Astrocyte (in vitro differentiated cells and primary cell): ENCODE measurements around the gene MREG. TPM values are rescaled to one million over a fixed set of nuclear protein-coding genes. Genes with fewer than 3 reads are reported as not detected.

ENCODE experiments used
- DNase-seq: peaks from one replicate; pipeline ENCODE4 v3.0.0-alpha.2; 2010; ENCODE audit warnings: low read depth
- FAIRE-seq: peaks from 2 replicates; lab custom pipeline; 2011; peaks lifted over from hg19 to GRCh38; lab: Jason Lieb, UNC
- H2AFZ ChIP-seq: 2 replicates; pipeline ENCODE4 v1.6.0; 2012; ENCODE audit warnings: low read depth, low read length, inconsistent platforms
- H3K27ac ChIP-seq: 2 replicates; pipeline ENCODE4 v1.5.1; 2011; ENCODE audit warnings: low read depth, low read length, inconsistent platforms
- H3K27me3 ChIP-seq: 2 replicates; pipeline ENCODE4 v1.6.0; 2011; ENCODE audit warnings: low read length, inconsistent platforms; ENCODE audit not compliant: insufficient read depth
- H3K36me3 ChIP-seq: 2 replicates; pipeline ENCODE4 v1.5.1; 2011; ENCODE audit warnings: low read length, inconsistent platforms; ENCODE audit not compliant: insufficient read depth
- H3K4me1 ChIP-seq: 2 replicates; pipeline ENCODE4 v1.5.1; 2011; ENCODE audit warnings: low read length, inconsistent platforms; ENCODE audit not compliant: insufficient read depth
- H3K4me2 ChIP-seq: 2 replicates; pipeline ENCODE4 v1.6.0; 2012; ENCODE audit warnings: low read length, inconsistent platforms
- H3K4me3 ChIP-seq: 2 replicates; pipeline ENCODE4 v1.5.1; 2011; ENCODE audit warnings: low read depth, mild to moderate bottlenecking, low read length, inconsistent platforms; ENCODE audit not compliant: insufficient read depth
- H3K79me2 ChIP-seq: 2 replicates; pipeline ENCODE4 v1.6.0; 2012; ENCODE audit warnings: mild to moderate bottlenecking, low read length, inconsistent platforms; ENCODE audit not compliant: insufficient read depth
- H3K9ac ChIP-seq: 2 replicates; pipeline ENCODE4 v1.6.0; 2012; ENCODE audit warnings: mild to moderate bottlenecking, low read length, inconsistent platforms
- H3K9me3 ChIP-seq: 2 replicates; pipeline ENCODE4 v1.5.1; 2012; ENCODE audit warnings: low read depth, mild to moderate bottlenecking, low read length, inconsistent platforms; ENCODE audit not compliant: insufficient read depth
- H4K20me1 ChIP-seq: 2 replicates; pipeline ENCODE4 v1.6.0; 2012; ENCODE audit warnings: low read length, inconsistent platforms; ENCODE audit not compliant: insufficient read depth
- H3K27ac Mint-ChIP-seq: one replicate; pipeline ENCODE4 v1.8.0; 2021; ENCODE audit warnings: mild to moderate bottlenecking, mixed read lengths; ENCODE audit not compliant: unreplicated experiment
- H3K27me3 Mint-ChIP-seq: one replicate; pipeline ENCODE4 v1.8.0; 2021; ENCODE audit warnings: low read depth, mixed read lengths; ENCODE audit not compliant: unreplicated experiment
- H3K36me3 Mint-ChIP-seq: one replicate; pipeline ENCODE4 v1.8.0; 2021; ENCODE audit warnings: low read depth, mixed read lengths; ENCODE audit not compliant: unreplicated experiment
- H3K4me1 Mint-ChIP-seq: one replicate; pipeline ENCODE4 v1.8.0; 2021; ENCODE audit warnings: low read depth, mixed read lengths; ENCODE audit not compliant: unreplicated experiment
- H3K4me3 Mint-ChIP-seq: one replicate; pipeline ENCODE4 v1.8.0; 2021; ENCODE audit warnings: mild to moderate bottlenecking, moderate library complexity, mixed read lengths; ENCODE audit not compliant: unreplicated experiment
- H3K9me3 Mint-ChIP-seq: one replicate; pipeline ENCODE4 v1.8.0; 2021; ENCODE audit warnings: mild to moderate bottlenecking, mixed read lengths; ENCODE audit not compliant: unreplicated experiment
- CTCF ChIP-seq: IDR thresholded peaks from 2 replicates; pipeline ENCODE4 v1.5.1; 2011; ENCODE audit warnings: low read depth, mild to moderate bottlenecking, inconsistent platforms, low read length, moderate library complexity; ENCODE audit not compliant: insufficient read depth
- EZH2 ChIP-seq: IDR thresholded peaks from 2 replicates; pipeline ENCODE4 v1.6.1; 2012; ENCODE audit warnings: mild to moderate bottlenecking, low read length, inconsistent platforms; ENCODE audit not compliant: insufficient read depth
- total RNA-seq: library from RNA; stranded (reverse); gene quantifications from 2 replicates; pipeline ENCODE4 v1.2.1, GENCODE V29; 2021

MREG gene
- total RNA-seq, 1 donor from 2014 or later = 7.8 TPM

DNA sequence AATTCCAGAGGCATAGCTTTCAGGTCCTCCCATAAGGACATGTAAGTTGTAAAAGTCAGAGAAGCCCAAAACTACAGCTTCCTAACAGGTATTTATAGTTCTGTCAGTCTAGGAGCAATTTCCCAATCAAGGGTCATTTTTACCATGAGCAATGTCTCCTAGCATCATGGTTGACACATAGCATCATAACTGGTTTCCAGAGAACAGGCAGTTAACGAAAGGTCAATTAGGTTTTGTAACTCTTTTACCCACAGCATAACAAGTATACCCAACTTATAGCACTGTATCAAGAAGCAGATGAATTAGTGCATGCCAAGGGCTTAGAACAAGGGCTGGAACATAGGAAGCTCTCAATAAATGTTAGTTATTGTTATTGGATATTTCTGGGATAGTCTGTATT lies 110.1 kb downstream of the MREG start:
- H4K20me1 ChIP-seq = no peaks in the 10 kb centered on the region
- H3K79me2 ChIP-seq = no peaks in the 10 kb centered on the region
- peaks cover 29% of the 10 kb centered on the region for H3K4me1 Mint-ChIP-seq
- H3K27me3 Mint-ChIP-seq = no peaks in the 10 kb centered on the region
- peaks cover 5% of the 10 kb centered on the region for H3K4me1 ChIP-seq
- H3K36me3 ChIP-seq = no peaks in the 10 kb centered on the region
- peak overlapping the region; percentile 15 for H3K27ac Mint-ChIP-seq
- no peak overlapping the region for H3K4me3 Mint-ChIP-seq
- DNase-seq = no peak
- no peaks in the 10 kb centered on the region for H3K36me3 Mint-ChIP-seq
- TF ChIP-seq EZH2 (no peak), CTCF (no peak)
- H2AFZ ChIP-seq = no peak overlapping the region
- H3K9me3 Mint-ChIP-seq = peaks cover 5% of the 10 kb centered on the region
- no peaks in the 10 kb centered on the region for H3K27me3 ChIP-seq
- no peak overlapping the region for H3K9ac ChIP-seq
- no peak overlapping the region for H3K4me3 ChIP-seq
- no peaks in the 10 kb centered on the region for H3K9me3 ChIP-seq
- H3K27ac ChIP-seq = no peak overlapping the region
- H3K4me2 ChIP-seq = no peak overlapping the region
- no peak for FAIRE-seq

DNA sequence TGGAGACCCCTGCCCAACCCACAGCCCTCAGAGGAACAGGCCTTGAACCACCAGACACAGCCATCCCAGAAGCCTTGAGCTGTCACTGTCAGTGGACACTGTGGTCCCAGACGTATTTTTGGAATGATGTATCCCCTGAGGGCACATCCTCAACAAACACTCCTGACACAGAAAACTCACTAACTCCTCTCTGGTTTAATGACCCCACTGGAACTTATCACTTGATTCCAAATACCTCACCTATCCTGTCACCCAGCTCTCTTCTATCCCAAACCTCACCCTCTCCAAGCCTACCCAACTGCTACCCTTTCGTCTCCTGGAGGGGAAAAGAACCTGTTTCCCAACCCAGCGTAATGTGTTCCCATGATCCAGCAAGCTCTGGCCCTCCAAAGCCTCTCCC lies 111.6 kb downstream of the MREG start:
- Histone ChIP-seq H3K27me3 (no peaks in the 10 kb centered on the region), H3K36me3 (no peaks in the 10 kb centered on the region), H3K9ac (no peak overlapping the region), H3K79me2 (no peaks in the 10 kb centered on the region), H2AFZ (no peak overlapping the region), H3K9me3 (no peaks in the 10 kb centered on the region), H3K4me3 (no peak overlapping the region), H3K27ac (no peak overlapping the region), H3K4me1 (peaks cover 5% of the 10 kb centered on the region), H4K20me1 (no peaks in the 10 kb centered on the region), H3K4me2 (no peak overlapping the region)
- Mint-ChIP-seq H3K4me3 (no peak overlapping the region), H3K27ac (peak overlapping the region; percentile 84), H3K36me3 (no peaks in the 10 kb centered on the region), H3K9me3 (peaks cover 4% of the 10 kb centered on the region), H3K4me1 (peaks cover 29% of the 10 kb centered on the region), H3K27me3 (no peaks in the 10 kb centered on the region)
- no peak for FAIRE-seq
- no peak for DNase-seq
- TF ChIP-seq CTCF (no peak), EZH2 (no peak)

- H3K27ac Mint-ChIP-seq = no peak overlapping the region
- Histone ChIP-seq H3K4me1 (peaks cover 5% of the 10 kb centered on the region), H2AFZ (no peak overlapping the region), H4K20me1 (no peaks in the 10 kb centered on the region), H3K36me3 (no peaks in the 10 kb centered on the region), H3K4me2 (no peak overlapping the region), H3K27me3 (no peaks in the 10 kb centered on the region), H3K9me3 (no peaks in the 10 kb centered on the region), H3K4me3 (no peak overlapping the region), H3K27ac (no peak overlapping the region), H3K79me2 (no peaks in the 10 kb centered on the region), H3K9ac (no peak overlapping the region)
- FAIRE-seq (no peak), DNase-seq (no peak)
- no peaks in the 10 kb centered on the region for H3K36me3 Mint-ChIP-seq
- peaks cover 4% of the 10 kb centered on the region for H3K9me3 Mint-ChIP-seq
- no peaks in the 10 kb centered on the region for H3K27me3 Mint-ChIP-seq
- H3K4me3 Mint-ChIP-seq = no peak overlapping the region
- H3K4me1 Mint-ChIP-seq = peaks cover 29% of the 10 kb centered on the region
- TF ChIP-seq EZH2 = no peak
- no peak for TF ChIP-seq CTCF
Measured at GRCh38 chr2:215900843-215901242, 112.5 kb downstream of the MREG start.
